IMR-90 (cell line): Measurements from ENCODE around the gene CDKL4.

Experiments used
- BHLHE40 ChIP-seq: fragments of 150-350 bp; IDR thresholded peaks from 2 replicates; pipeline ENCODE4 v1.6.1; 2016; ENCODE audit warnings: mild to moderate bottlenecking, low read depth, low read length
- CEBPB ChIP-seq: IDR thresholded peaks from 2 replicates; pipeline ENCODE4 v1.6.1; 2012; ENCODE audit warnings: low read depth, low read length, improper control_type of control experiment
- CHD1 ChIP-seq: IDR thresholded peaks from 2 replicates; pipeline ENCODE4 v1.6.1; 2012; ENCODE audit warnings: low read depth, low read length, improper control_type of control experiment
- FOS ChIP-seq: fragments of 150-350 bp; IDR thresholded peaks from 2 replicates; pipeline ENCODE4 v1.6.1; 2016; ENCODE audit warnings: low read depth, low read length
- MAFK ChIP-seq: IDR thresholded peaks from 2 replicates; pipeline ENCODE4 v1.6.1; 2012; ENCODE audit warnings: low read depth, low read length, improper control_type of control experiment
- MAZ ChIP-seq: IDR thresholded peaks from 2 replicates; pipeline ENCODE4 v1.6.1; 2012; ENCODE audit warnings: low read depth, mild to moderate bottlenecking, low read length, improper control_type of control experiment, moderate library complexity, borderline replicate concordance
- MXI1 ChIP-seq: IDR thresholded peaks from 2 replicates; pipeline ENCODE4 v1.6.1; 2012; ENCODE audit warnings: low read depth, mild to moderate bottlenecking, low read length, moderate library complexity, borderline replicate concordance
- POLR2A ChIP-seq: IDR thresholded peaks from 2 replicates; pipeline ENCODE4 v1.6.1; 2012; ENCODE audit warnings: mild to moderate bottlenecking, low read depth, low read length
- RAD21 ChIP-seq: IDR thresholded peaks from 2 replicates; pipeline ENCODE4 v1.6.1; 2012; ENCODE audit warnings: low read length, improper control_type of control experiment
- RCOR1 ChIP-seq: IDR thresholded peaks from 2 replicates; pipeline ENCODE4 v1.6.1; 2012; ENCODE audit warnings: mild to moderate bottlenecking, low read length, improper control_type of control experiment; ENCODE audit not compliant: insufficient replicate concordance
- RFX5 ChIP-seq: IDR thresholded peaks from 2 replicates; pipeline ENCODE4 v1.8.0; 2012; ENCODE audit warnings: low read depth, mild to moderate bottlenecking, low read length, moderate library complexity
- SMC3 ChIP-seq: fragments of 150-350 bp; IDR thresholded peaks from 2 replicates; pipeline ENCODE4 v1.6.1; 2016; ENCODE audit warnings: low read depth, mild to moderate bottlenecking, antibody characterized with exemption, low read length, moderate library complexity
- USF2 ChIP-seq: fragments of 150-350 bp; IDR thresholded peaks from 2 replicates; pipeline ENCODE4 v1.6.1; 2017; ENCODE audit warnings: mild to moderate bottlenecking, antibody characterized with exemption, low read length, low read depth
- TF ChIP-seq, protein P1 (sequence below): conservative IDR thresholded peaks from 2 replicates; pipeline ENCODE4 v1.5.1; 2012; ENCODE audit warnings: mild to moderate bottlenecking, low read depth, low read length, improper control_type of control experiment

DNA sequence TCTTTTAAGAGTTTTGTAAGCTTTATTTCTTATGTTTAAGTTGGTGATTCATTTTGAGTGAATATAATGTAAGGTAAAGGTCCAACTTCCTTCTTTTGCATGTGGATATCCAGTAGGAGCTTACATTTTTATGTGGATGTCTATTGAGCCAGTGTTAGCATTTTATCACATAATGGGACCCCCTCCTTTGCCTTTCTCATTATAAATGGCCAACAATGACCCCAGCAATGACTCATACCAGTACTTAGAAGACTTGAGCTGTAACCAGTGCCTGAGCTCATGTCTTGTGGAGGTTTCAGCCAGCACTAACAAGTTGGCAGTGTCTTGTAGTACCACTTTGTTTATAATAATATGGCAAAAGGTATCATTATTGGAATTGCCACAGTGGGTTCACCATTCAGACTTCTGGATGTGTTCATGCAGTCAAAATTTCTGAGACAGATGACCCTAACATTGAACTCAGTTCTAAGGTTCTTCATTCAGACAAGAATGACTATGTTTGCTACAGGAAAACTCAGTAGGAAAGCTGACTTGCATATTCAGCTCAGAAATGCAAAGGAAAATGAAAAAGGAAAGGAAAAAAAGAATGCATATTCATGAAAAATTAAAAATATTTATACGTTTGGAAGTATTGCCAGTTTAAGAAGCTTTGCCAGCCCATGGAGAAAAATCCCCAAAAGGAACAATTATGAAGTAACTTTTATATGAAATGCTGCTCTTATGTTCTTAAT lies 41.0 kb downstream of the CDKL4 start:
- no peak for TF ChIP-seq RAD21
- TF ChIP-seq, protein P1, sequence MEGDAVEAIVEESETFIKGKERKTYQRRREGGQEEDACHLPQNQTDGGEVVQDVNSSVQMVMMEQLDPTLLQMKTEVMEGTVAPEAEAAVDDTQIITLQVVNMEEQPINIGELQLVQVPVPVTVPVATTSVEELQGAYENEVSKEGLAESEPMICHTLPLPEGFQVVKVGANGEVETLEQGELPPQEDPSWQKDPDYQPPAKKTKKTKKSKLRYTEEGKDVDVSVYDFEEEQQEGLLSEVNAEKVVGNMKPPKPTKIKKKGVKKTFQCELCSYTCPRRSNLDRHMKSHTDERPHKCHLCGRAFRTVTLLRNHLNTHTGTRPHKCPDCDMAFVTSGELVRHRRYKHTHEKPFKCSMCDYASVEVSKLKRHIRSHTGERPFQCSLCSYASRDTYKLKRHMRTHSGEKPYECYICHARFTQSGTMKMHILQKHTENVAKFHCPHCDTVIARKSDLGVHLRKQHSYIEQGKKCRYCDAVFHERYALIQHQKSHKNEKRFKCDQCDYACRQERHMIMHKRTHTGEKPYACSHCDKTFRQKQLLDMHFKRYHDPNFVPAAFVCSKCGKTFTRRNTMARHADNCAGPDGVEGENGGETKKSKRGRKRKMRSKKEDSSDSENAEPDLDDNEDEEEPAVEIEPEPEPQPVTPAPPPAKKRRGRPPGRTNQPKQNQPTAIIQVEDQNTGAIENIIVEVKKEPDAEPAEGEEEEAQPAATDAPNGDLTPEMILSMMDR: no peak
- no peak for TF ChIP-seq FOS
- no peak for TF ChIP-seq MXI1
- no peak for TF ChIP-seq CHD1
- TF ChIP-seq POLR2A: no peak
- no peak for TF ChIP-seq RFX5
- no peak for TF ChIP-seq SMC3
- no peak for TF ChIP-seq CEBPB
- TF ChIP-seq RCOR1: no peak
- no peak for TF ChIP-seq BHLHE40
- no peak for TF ChIP-seq MAFK
- TF ChIP-seq MAZ: no peak
- no peak for TF ChIP-seq USF2
